Esophagus muscularis mucosa (tissue), 4 donors: Measurements from ENCODE around the gene RAF1. TPM values are rescaled to one million over a fixed set of nuclear protein-coding genes. Genes with fewer than 3 reads are reported as not detected.

Experiments
- DNase-seq: peaks from one replicate; pipeline ENCODE4 v3.0.0-alpha.2; 2017; ENCODE audit errors: extremely low spot score
- H3K27ac ChIP-seq, 4 donors: fragments of 200-600 bp; sonication (generic); replicated peaks in 1 of 4; 1 replicate in 3 of 4; 2 replicates in 1 of 4; pipeline ENCODE4 v1.5.1; 2016 to 2019; ENCODE audit warnings: mild to moderate bottlenecking in 1 of 4
- H3K27me3 ChIP-seq, 4 donors: fragments of 200-600 bp; sonication (generic); one replicate each; pipeline versions ENCODE4 v1.5.1 to v1.6.0; 2016 to 2019
- H3K36me3 ChIP-seq, 4 donors: fragments of 200-600 bp; sonication (generic); one replicate each; pipeline ENCODE4 v1.5.1; 2016 to 2019
- H3K4me1 ChIP-seq, 4 donors: fragments of 200-600 bp; sonication (generic); one replicate each; pipeline ENCODE4 v1.5.1; 2016 to 2019
- H3K4me3 ChIP-seq, 4 donors: fragments of 200-600 bp; sonication (generic); 1 replicate in 2 of 4; 2 replicates in 2 of 4; pipeline ENCODE4 v1.5.1; 2016 to 2019; ENCODE audit warnings: mild to moderate bottlenecking in 4 of 4, moderate library complexity in 1 of 4
- H3K9me3 ChIP-seq, 4 donors: fragments of 200-600 bp; sonication (generic); 1 replicate in 3 of 4; 2 replicates in 1 of 4; pipeline ENCODE4 v1.5.1; 2016 to 2019
- CTCF ChIP-seq, 3 experiments: fragments of 200-600 bp in 2 of 3; fragments of 450-650 bp in 1 of 3; sonication (generic) in 2 of 3; IDR thresholded peaks; one replicate each; pipeline ENCODE4 v1.5.1; 2017 to 2019; ENCODE audit warnings: antibody characterized with exemption in 3 of 3, mild to moderate bottlenecking in 2 of 3, moderate library complexity in 1 of 3
- EP300 ChIP-seq: sonication (generic); formaldehyde crosslinking; IDR thresholded peaks from one replicate; pipeline ENCODE4 v1.6.1; 2017; ENCODE audit warnings: antibody characterized with exemption
- POLR2A ChIP-seq: fragments of 450-650 bp; IDR thresholded peaks from one replicate; pipeline ENCODE4 v1.6.1; 2017; ENCODE audit warnings: antibody characterized with exemption, moderate library complexity, mild to moderate bottlenecking, low read depth
- POLR2AphosphoS5 ChIP-seq, 2 donors: sonication (generic); formaldehyde crosslinking; IDR thresholded peaks; one replicate each; pipeline ENCODE4 v1.6.1; 2017; ENCODE audit warnings: antibody characterized with exemption in 2 of 2
- WGBS: methylation state at CpG from one replicate; pipeline ENCODE4 v1.1.5; 2018; 5-methylcytosine and 5-hydroxymethylcytosine counted together
- intact Hi-C: fragments of 100-400 bp; cut with DNase I; formaldehyde crosslinking; loops from one replicate; pipeline ENCODE4 v1.15.1; 2023
- total RNA-seq, 4 donors: library from RNA; depleted of rRNA; stranded (reverse); fragments of >200 nt; gene quantifications; one replicate each; pipeline versions ENCODE4 v1.1.0 to v1.2.1, GENCODE V29; 2016

The RAF1 gene
- total RNA-seq, 4 donors from 2014 or later: 113 to 153 (median 116) TPM

- Histone ChIP-seq H3K4me3 (no peak overlapping the region), H3K27ac (no peak overlapping the region), H3K4me1 (peaks cover 43 to 88% (median 74%) of the 10 kb centered on the region in 4 donors), H3K27me3 (no peaks in the 10 kb centered on the region), H3K9me3 (no peaks in the 10 kb centered on the region), H3K36me3 (no peaks in the 10 kb centered on the region)
- TF ChIP-seq EP300 (no peak), POLR2A (no peak), CTCF (IDR thresholded peaks at IDR 0.05) (no peak)
- DNase-seq: no peak
- intact Hi-C loops: no loop called here
- WGBS: 94% methylated on average over 5 of the region's 5 CpGs
These were observed 39.9 kb downstream of the RAF1 start for GRCh38 chr3:12624056-12624455.

- H3K4me1 ChIP-seq: peaks cover 40 to 71% (median 59%) of the 10 kb centered on the region in 4 donors
- H3K27ac ChIP-seq: no peak overlapping the region
- WGBS: 64% methylated on average over 4 of the region's 4 CpGs
- peaks cover 4 to 14% (median 10%) of the 10 kb centered on the region in 4 donors for H3K36me3 ChIP-seq
- intact Hi-C loops: no loop called here
- no peak for DNase-seq
- H3K4me3 ChIP-seq: no peak overlapping the region
- TF ChIP-seq CTCF (IDR thresholded peaks at IDR 0.05) (no peak), POLR2A (no peak), EP300 (no peak), POLR2AphosphoS5 (IDR thresholded peaks at IDR 0.05) (no peak)
- H3K9me3 ChIP-seq: no peaks in the 10 kb centered on the region
- no peaks in the 10 kb centered on the region for H3K27me3 ChIP-seq
These were observed 41.6 kb downstream of the RAF1 start for GRCh38 chr3:12622335-12622734.

- DNase-seq: no peak
- Histone ChIP-seq H3K27me3 (no peaks in the 10 kb centered on the region), H3K9me3 (no peaks in the 10 kb centered on the region), H3K4me1 (peaks cover 26 to 56% (median 43%) of the 10 kb centered on the region in 4 donors), H3K27ac (no peak overlapping the region), H3K4me3 (no peak overlapping the region), H3K36me3 (peaks cover 8 to 30% (median 24%) of the 10 kb centered on the region in 4 donors)
- TF ChIP-seq POLR2AphosphoS5 (IDR thresholded peaks at IDR 0.05) (no peak), CTCF (IDR thresholded peaks at IDR 0.05) (no peak), EP300 (no peak), POLR2A (no peak)
- intact Hi-C loops: no loop called here
These were observed 43.2 kb downstream of the RAF1 start for GRCh38 chr3:12620729-12621128.

GRCh38 chr3:12620305-12620704, 43.6 kb downstream of the RAF1 start:
- intact Hi-C loops: no loop called here
- H3K27me3 ChIP-seq: no peaks in the 10 kb centered on the region
- WGBS: 87% methylated on average over 6 of the region's 6 CpGs
- peaks cover 24 to 56% (median 38%) of the 10 kb centered on the region in 4 donors for H3K4me1 ChIP-seq
- TF ChIP-seq POLR2A: no peak
- no peak for TF ChIP-seq POLR2AphosphoS5 (IDR thresholded peaks at IDR 0.05)
- TF ChIP-seq CTCF (IDR thresholded peaks at IDR 0.05): no peak
- TF ChIP-seq EP300: no peak
- H3K36me3 ChIP-seq: peaks cover 8 to 34% (median 28%) of the 10 kb centered on the region in 4 donors
- no peak overlapping the region for H3K4me3 ChIP-seq
- DNase-seq: no peak
- H3K27ac ChIP-seq: no peak overlapping the region
- no peaks in the 10 kb centered on the region for H3K9me3 ChIP-seq

GRCh38 chr3:12618426-12618825, 45.5 kb downstream of the RAF1 start:
- Histone ChIP-seq H3K36me3 (peaks cover 8 to 49% (median 31%) of the 10 kb centered on the region in 4 donors), H3K27me3 (no peaks in the 10 kb centered on the region), H3K4me1 (peaks cover 19 to 47% (median 25%) of the 10 kb centered on the region in 4 donors), H3K27ac (no peak overlapping the region), H3K4me3 (no peak overlapping the region), H3K9me3 (no peaks in the 10 kb centered on the region)
- WGBS: 97% methylated on average over 6 of the region's 6 CpGs
- TF ChIP-seq EP300 (no peak), POLR2AphosphoS5 (IDR thresholded peaks at IDR 0.05) (no peak), POLR2A (no peak), CTCF (IDR thresholded peaks at IDR 0.05) (no peak)
- DNase-seq: no peak
- intact Hi-C loops: no loop called here
